OCI-LY7 (cell line): ENCODE results near the gene GNB1L. TPM values are rescaled to one million over a fixed set of nuclear protein-coding genes. Genes with fewer than 3 reads are reported as not detected.

Experiments used
- BruUV-seq: library from RNA; stranded (reverse); fragments of 400-500 nt; replicated peaks from 2 replicates; lab custom pipeline; 2021; lab: Mats Ljungman, UMichigan
- CTCF ChIA-PET: fragments of 300-600 bp; sonication (Branson Sonifier 250); formaldehyde crosslinking; loops from one replicate; lab custom pipeline; 2022; ENCODE audit warnings: antibody characterized with exemption; ENCODE audit not compliant: unreplicated experiment; lab: Charles Lee
- POLR2A ChIA-PET: fragments of 300-600 bp; sonication (Branson Sonifier 250); formaldehyde crosslinking; loops from one replicate; lab custom pipeline; 2022; ENCODE audit warnings: antibody characterized with exemption; lab: Charles Lee
- DNase-seq: peaks from one replicate; pipeline ENCODE4 v3.0.0-alpha.2; 2015; ENCODE audit warnings: low spot score
- H2AFZ ChIP-seq: fragments of 200-600 bp; sonication (generic), shearing (Covaris generic); 2 replicates; pipeline ENCODE4 v1.6.1; 2014; ENCODE audit warnings: mild to moderate bottlenecking, antibody characterized with exemption, low read length, moderate library complexity
- H3K27ac ChIP-seq: fragments of 200-600 bp; sonication (generic); 2 replicates; pipeline ENCODE4 v1.5.1; 2014; ENCODE audit warnings: mixed run types, low read depth, mild to moderate bottlenecking, moderate library complexity, low read length, inconsistent platforms; ENCODE audit not compliant: poor library complexity, severe bottlenecking
- H3K36me3 ChIP-seq: fragments of 200-600 bp; sonication (generic); 2 replicates; pipeline ENCODE4 v1.6.1; 2014; ENCODE audit warnings: mild to moderate bottlenecking, antibody characterized with exemption, low read length, moderate library complexity, mixed read lengths; ENCODE audit not compliant: insufficient read depth
- H3K4me1 ChIP-seq: fragments of 200-600 bp; sonication (generic); 2 replicates; pipeline ENCODE4 v1.5.1; 2014; ENCODE audit warnings: mild to moderate bottlenecking, low read length; ENCODE audit not compliant: insufficient read depth, poor library complexity, severe bottlenecking
- H3K4me2 ChIP-seq: fragments of 200-600 bp; sonication (generic); 2 replicates; pipeline ENCODE4 v1.6.1; 2014; ENCODE audit warnings: mild to moderate bottlenecking, low read length
- H3K4me3 ChIP-seq: fragments of 200-600 bp; sonication (generic); 2 replicates; pipeline ENCODE4 v1.5.1; 2014; ENCODE audit warnings: mild to moderate bottlenecking, low read depth, low read length; ENCODE audit not compliant: poor library complexity, severe bottlenecking
- H3K79me2 ChIP-seq: fragments of 200-600 bp; sonication (generic); 2 replicates; pipeline ENCODE4 v1.6.1; 2016; ENCODE audit warnings: low read depth, mild to moderate bottlenecking, low read length, moderate library complexity, mixed read lengths; ENCODE audit not compliant: insufficient read depth
- H3K9me2 ChIP-seq: fragments of 200-600 bp; sonication (generic); 2 replicates; pipeline ENCODE4 v1.6.1; 2016; ENCODE audit warnings: mild to moderate bottlenecking, low read length, mixed read lengths; ENCODE audit not compliant: insufficient read depth
- H3K9me3 ChIP-seq: fragments of 200-600 bp; sonication (generic); 2 replicates; pipeline ENCODE4 v1.6.1; 2014; ENCODE audit warnings: mild to moderate bottlenecking, mixed run types, low read length, mixed read lengths
- H4K20me1 ChIP-seq: fragments of 200-600 bp; sonication (generic); 2 replicates; pipeline ENCODE4 v1.6.1; 2014; ENCODE audit warnings: mild to moderate bottlenecking, antibody characterized with exemption, low read length, moderate library complexity, mixed read lengths; ENCODE audit not compliant: insufficient read depth
- CTCF ChIP-seq: fragments of 200-600 bp; sonication (generic); conservative IDR thresholded peaks from 2 replicates; pipeline ENCODE4 v1.5.1; 2014; ENCODE audit warnings: mild to moderate bottlenecking, antibody characterized with exemption, low read length, moderate library complexity, mixed read lengths
- EZH2phosphoT487 ChIP-seq: fragments of 200-600 bp; sonication (generic); IDR thresholded peaks from 2 replicates; pipeline ENCODE4 v1.6.1; 2018; ENCODE audit warnings: low read depth, borderline replicate concordance, mild to moderate bottlenecking, mixed run types, antibody characterized with exemption, low read length, moderate library complexity, mixed read lengths
- intact Hi-C: fragments of 100-400 bp; cut with micrococcal nuclease; formaldehyde crosslinking; loops from one replicate; pipeline ENCODE4 v1.10.0; 2022; ENCODE audit not compliant: unreplicated experiment
- total RNA-seq, 2 experiments: library from RNA; depleted of rRNA in 1 of 2; stranded (reverse); fragments of >200 nt in 1 of 2; shearing (Covaris generic) in 1 of 2; gene quantifications; 2 replicates each; pipeline ENCODE4 v1.2.3, GENCODE V29; 2014 to 2022

The GNB1L gene
- total RNA-seq, 2 experiments from 2014 or later, result 13.1 to 26.7 TPM

DNA sequence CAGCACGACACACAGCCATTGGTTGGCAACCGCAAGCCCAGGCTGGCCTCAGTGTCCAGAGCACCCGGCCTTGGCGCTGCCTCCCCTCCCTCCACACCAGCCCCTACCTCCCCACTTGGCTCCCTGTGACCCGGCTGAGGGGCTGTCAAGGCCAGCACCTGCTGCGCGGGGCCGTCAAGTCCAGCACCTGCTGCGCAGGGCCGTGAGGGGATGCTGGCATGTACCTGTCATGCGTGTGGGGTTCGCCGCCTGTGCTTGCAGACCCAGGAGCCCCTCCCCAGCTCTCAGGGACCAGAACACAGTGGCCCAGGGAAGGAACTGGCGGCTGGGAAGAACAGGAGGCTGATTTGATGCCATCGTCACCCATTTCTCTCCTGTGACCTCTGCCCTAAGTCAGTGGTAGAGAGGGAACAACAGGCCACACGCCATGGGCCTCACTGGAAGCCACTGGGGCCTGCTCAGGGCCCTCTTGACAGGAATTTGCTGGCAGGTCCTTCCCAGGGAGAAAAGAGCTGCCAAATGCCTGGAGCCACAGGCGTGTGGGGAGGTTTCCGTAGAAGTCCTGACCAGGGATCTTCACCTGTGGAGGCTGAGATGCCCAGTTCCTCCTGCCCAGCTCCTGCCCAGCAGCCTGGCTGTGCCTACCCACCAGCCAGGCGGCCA is 56.5 kb downstream of the GNB1L start:
- no peaks in the 10 kb centered on the region for H3K79me2 ChIP-seq
- H4K20me1 ChIP-seq, result no peaks in the 10 kb centered on the region
- no peaks in the 10 kb centered on the region for H3K9me2 ChIP-seq
- H3K36me3 ChIP-seq, result peaks cover 10% of the 10 kb centered on the region
- ChIA-PET POLR2A (no interaction called here), CTCF (no interaction called here)
- H3K4me1 ChIP-seq, result no peaks in the 10 kb centered on the region
- intact Hi-C loops, result no loop called here
- BruUV-seq, result no TSS peak
- no peak overlapping the region for H3K4me2 ChIP-seq
- no peak overlapping the region for H2AFZ ChIP-seq
- no peak for DNase-seq
- no peak overlapping the region for H3K4me3 ChIP-seq
- no peak overlapping the region for H3K27ac ChIP-seq
- TF ChIP-seq EZH2phosphoT487, result no peak
- no peak for TF ChIP-seq CTCF
- no peaks in the 10 kb centered on the region for H3K9me3 ChIP-seq

DNA sequence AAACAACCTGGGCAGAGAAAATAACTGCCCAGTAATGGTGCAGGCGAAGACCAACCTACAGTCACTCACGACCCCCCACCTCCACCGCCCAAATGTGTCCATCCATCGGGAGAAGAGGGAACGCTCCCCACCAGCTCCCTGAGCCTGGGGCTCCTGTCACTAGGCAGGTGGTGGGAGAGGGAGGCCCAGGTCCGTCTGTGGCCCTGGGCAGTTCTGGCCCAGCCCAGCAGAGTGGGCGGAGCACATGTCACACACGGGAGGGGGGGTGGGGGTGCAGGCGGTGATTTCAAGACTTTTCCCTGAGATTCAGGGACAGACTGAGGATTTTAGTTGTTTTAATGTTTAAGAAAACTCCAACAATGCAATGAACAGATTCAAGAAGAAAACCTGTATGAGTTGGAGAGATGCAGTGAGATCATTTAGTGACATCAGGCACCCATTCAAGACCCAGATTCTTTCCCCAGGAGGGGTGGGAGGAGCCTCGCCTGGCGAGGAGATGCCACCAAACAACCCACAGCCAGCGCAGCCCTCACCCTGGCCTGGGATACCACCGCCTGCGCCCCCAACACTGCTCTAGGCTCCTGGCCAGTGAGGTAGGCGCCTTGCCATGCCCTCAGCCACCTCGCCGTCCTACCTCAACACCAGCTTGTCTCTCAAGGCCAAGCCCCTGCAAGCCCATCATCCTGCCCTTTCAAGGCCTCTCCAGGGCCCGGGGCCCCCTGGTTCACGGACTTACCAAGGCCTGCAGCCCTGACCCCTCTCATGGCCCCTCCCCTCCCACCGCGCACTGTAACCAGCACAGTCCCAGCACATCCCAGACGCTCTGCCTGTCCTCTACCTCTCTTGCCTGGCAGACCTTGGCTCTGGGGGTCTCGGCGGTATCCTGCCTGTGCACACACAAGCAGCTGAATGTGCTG is 57.3 kb downstream of the GNB1L start:
- ChIA-PET CTCF (no interaction called here), POLR2A (no interaction called here)
- no TSS peak for BruUV-seq

More for the DNA sequence above, 57.3 kb downstream of the GNB1L start:
- no peak for TF ChIP-seq CTCF
- H3K27ac ChIP-seq, result no peak overlapping the region
- H3K4me2 ChIP-seq, result no peak overlapping the region
- no peak for DNase-seq
- no peak overlapping the region for H3K4me3 ChIP-seq
- H4K20me1 ChIP-seq, result no peaks in the 10 kb centered on the region
- H2AFZ ChIP-seq, result no peak overlapping the region
- H3K9me2 ChIP-seq, result no peaks in the 10 kb centered on the region
- no peaks in the 10 kb centered on the region for H3K4me1 ChIP-seq
- H3K9me3 ChIP-seq, result no peaks in the 10 kb centered on the region
- H3K36me3 ChIP-seq, result peaks cover 11% of the 10 kb centered on the region
- no peaks in the 10 kb centered on the region for H3K79me2 ChIP-seq
- intact Hi-C loops, result no loop called here
